Measurements from ENCODE around the gene PIK3IP1. TPM values are rescaled to one million over a fixed set of nuclear protein-coding genes. Genes with fewer than 3 reads are reported as not detected.

The PIK3IP1 gene
- total and polyA plus RNA-seq, 8 donors, result 3.5 to 53.0 (median 8.1) TPM

DNA sequence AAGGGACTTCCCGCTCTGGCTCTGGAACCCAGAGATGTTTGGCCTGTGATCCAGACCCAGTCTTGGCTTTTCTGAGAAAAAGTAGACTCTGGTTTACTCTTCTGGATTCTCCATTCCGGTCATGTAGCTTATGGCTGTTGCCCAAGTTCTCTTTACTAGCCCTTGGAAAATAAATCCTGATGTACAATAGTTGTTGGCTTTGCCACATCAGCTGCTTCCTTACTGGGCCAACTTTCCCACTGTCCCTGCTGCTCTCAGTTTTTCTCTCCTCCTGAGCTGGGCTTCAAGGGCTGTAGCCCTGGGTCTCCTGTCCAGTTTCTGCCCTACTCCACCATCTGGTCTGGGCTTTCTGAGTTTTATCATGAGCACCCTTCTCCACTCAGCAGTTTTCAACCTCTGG is 41.4 kb upstream of the PIK3IP1 start:
- intact Hi-C loops (cut with DNase I; ENCODE audit: low total_unique reads), result no loop called here

DNA sequence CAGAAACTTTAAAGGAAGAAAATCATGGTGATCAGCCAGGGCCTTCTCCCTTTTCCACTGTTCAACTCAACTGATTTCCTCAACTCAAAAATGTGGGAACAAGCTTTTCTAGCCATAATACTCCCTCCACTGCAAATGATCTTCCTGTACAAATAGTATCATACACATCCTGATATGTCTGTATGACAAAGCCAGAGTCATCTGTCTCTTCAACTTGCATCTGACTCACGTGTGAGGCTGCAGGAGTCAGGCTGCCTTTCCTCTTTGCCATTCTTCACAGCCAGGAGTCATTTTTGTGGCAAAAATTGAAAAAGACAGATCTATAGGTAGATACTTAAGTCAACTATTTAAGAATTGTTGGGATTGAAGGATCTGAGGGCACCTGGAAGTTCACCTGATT is 40.6 kb upstream of the PIK3IP1 start:
- intact Hi-C loops (cut with DNase I; ENCODE audit: low total_unique reads), result no loop called here
- peaks cover 9 to 35% (median 22%) of the 10 kb centered on the region in 4 donors for H3K4me1 ChIP-seq
- peaks cover 42 to 99% (median 93%) of the 10 kb centered on the region in 4 donors for H3K36me3 ChIP-seq

More for the DNA sequence above, 41.4 kb upstream of the PIK3IP1 start:
- H3K27me3 ChIP-seq, result no peaks in the 10 kb centered on the region
- no peaks in the 10 kb centered on the region for H3K9me3 ChIP-seq
- WGBS, 5 donors, result 34 to 59% (median 52%) methylated on average over 2 of the region's 2 CpGs
- no peak overlapping the region for H3K4me3 ChIP-seq
- peak overlapping the region in 2 of 5 donors; percentile 22 to 57 for H3K27ac ChIP-seq
- peaks cover 37 to 99% (median 93%) of the 10 kb centered on the region in 4 donors for H3K36me3 ChIP-seq
- TF ChIP-seq EP300 (IDR thresholded peaks at IDR 0.05) (no peak), POLR2A (IDR thresholded peaks at IDR 0.05) (no peak), POLR2AphosphoS5 (IDR thresholded peaks at IDR 0.05) (no peak)
- TF ChIP-seq, protein P1, sequence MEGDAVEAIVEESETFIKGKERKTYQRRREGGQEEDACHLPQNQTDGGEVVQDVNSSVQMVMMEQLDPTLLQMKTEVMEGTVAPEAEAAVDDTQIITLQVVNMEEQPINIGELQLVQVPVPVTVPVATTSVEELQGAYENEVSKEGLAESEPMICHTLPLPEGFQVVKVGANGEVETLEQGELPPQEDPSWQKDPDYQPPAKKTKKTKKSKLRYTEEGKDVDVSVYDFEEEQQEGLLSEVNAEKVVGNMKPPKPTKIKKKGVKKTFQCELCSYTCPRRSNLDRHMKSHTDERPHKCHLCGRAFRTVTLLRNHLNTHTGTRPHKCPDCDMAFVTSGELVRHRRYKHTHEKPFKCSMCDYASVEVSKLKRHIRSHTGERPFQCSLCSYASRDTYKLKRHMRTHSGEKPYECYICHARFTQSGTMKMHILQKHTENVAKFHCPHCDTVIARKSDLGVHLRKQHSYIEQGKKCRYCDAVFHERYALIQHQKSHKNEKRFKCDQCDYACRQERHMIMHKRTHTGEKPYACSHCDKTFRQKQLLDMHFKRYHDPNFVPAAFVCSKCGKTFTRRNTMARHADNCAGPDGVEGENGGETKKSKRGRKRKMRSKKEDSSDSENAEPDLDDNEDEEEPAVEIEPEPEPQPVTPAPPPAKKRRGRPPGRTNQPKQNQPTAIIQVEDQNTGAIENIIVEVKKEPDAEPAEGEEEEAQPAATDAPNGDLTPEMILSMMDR (IDR thresholded peaks at IDR 0.05), result no peak
- no peak for DNase-seq
- peaks cover 9 to 43% (median 26%) of the 10 kb centered on the region in 4 donors for H3K4me1 ChIP-seq

DNA sequence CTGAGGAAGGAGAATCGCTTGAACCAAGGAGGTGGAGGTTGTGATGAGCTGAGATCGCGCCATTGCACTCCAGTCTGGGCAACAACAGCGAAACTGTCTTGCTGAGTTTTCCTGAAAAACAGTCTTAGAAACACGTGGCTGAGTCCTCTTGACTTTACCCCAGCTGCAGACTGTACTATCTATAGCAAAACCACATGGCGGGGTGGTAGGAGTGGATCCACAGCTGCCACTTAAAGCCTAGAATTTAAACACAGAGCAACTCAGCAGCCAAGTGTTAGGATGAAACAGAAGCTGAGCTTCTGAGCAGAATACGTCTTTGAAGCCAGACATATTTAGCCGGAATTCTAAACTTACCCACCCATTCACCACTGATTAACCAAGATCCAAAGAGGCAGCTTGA is 39.7 kb upstream of the PIK3IP1 start:
- no peak for DNase-seq

More for the DNA sequence above, 40.6 kb upstream of the PIK3IP1 start:
- WGBS, 5 donors, result 40 to 65% (median 48%) methylated on average over 1 of the region's 1 CpG
- Histone ChIP-seq H3K27me3 (no peaks in the 10 kb centered on the region), H3K9me3 (no peaks in the 10 kb centered on the region), H3K4me3 (no peak overlapping the region), H3K27ac (no peak overlapping the region)
- TF ChIP-seq POLR2AphosphoS5 (IDR thresholded peaks at IDR 0.05), result no peak
- no peak for TF ChIP-seq EP300 (IDR thresholded peaks at IDR 0.05)
- no peak for TF ChIP-seq POLR2A (IDR thresholded peaks at IDR 0.05)
- TF ChIP-seq, protein P1 (IDR thresholded peaks at IDR 0.05), result no peak
- DNase-seq, result no peak

DNA sequence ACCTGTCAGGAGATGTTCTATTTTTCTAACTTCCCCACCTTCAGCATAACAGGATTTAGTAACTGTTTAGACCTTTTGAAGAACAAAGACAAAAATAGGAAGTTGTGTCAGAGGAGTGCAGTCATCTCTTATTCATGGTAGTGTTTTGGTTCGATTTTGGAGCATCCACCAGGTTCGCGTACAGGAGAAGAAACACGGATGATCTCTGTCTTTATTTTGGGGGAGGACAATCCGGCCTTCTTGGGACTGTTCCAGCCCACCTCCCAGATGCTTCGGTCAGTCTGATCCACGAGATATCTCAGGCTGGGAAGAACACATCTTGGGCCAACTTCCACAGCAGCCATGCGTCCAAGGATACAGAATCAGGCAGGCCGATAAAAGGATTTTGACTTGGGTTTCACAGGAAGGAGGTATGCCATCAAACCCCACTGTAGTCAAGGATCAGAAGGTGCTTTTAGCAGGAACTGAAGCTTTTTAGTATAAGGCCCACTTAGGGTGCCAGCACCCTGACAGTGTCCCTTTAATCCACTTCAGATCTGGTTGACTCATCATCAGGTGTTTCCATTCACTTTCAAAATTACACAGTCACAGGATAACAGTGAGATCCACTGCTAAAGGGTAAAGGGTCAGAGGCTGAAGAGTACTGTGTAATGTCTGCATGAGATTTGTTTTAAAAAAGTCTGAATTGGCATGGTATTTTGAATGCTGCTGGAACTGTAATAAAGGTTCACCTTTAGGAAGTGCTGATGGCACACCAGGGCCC is 37.3 kb upstream of the PIK3IP1 start:
- TF ChIP-seq EP300 (IDR thresholded peaks at IDR 0.05) (no peak), POLR2A (IDR thresholded peaks at IDR 0.05) (no peak)
- 76 to 88% (median 84%) methylated on average over 8 to 9 of the region's 9 CpGs for WGBS, 5 donors
- Histone ChIP-seq H3K27me3 (no peaks in the 10 kb centered on the region), H3K4me3 (no peak overlapping the region), H3K27ac (no peak overlapping the region), H3K36me3 (peaks cover 52 to 100% (median 98%) of the 10 kb centered on the region in 4 donors), H3K9me3 (no peaks in the 10 kb centered on the region), H3K4me1 (peaks cover 9 to 20% (median 17%) of the 10 kb centered on the region in 4 donors)
- DNase-seq, result no peak
- intact Hi-C loops (cut with DNase I; ENCODE audit: low total_unique reads), result no loop called here

More for the DNA sequence above, 39.7 kb upstream of the PIK3IP1 start:
- intact Hi-C loops (cut with DNase I; ENCODE audit: low total_unique reads), result no loop called here
- no peak for TF ChIP-seq POLR2A (IDR thresholded peaks at IDR 0.05)
- TF ChIP-seq POLR2AphosphoS5 (IDR thresholded peaks at IDR 0.05), result no peak
- TF ChIP-seq EP300 (IDR thresholded peaks at IDR 0.05), result no peak
- TF ChIP-seq, protein P1 (IDR thresholded peaks at IDR 0.05), result no peak
- Histone ChIP-seq H3K4me1 (peaks cover 9 to 32% (median 22%) of the 10 kb centered on the region in 4 donors), H3K27me3 (no peaks in the 10 kb centered on the region), H3K9me3 (no peaks in the 10 kb centered on the region), H3K27ac (no peak overlapping the region), H3K36me3 (peaks cover 50 to 99% (median 93%) of the 10 kb centered on the region in 4 donors), H3K4me3 (no peak overlapping the region)
- WGBS, 5 donors, result 86 to 94% (median 93%) methylated on average over 8 of the region's 8 CpGs

DNA sequence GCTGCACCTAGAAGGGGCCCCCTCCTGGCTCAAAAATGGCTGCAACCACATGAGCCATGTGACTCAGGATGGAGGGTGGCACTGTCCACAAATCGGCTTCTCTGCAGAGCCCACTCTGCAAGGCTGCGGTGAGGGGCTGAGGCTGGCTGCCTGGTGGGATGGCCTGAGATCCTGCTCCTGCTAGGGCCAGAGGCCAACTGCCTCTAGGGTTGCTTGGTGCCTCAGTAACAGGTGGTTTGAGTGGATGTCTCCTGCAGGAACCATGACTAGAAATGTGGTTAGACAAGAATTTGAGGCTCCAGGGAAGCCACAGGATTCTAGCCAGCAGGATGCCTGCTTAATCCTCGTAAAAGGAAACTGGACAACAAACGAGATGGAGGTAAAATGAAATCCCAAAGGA is 36.7 kb upstream of the PIK3IP1 start:
- H3K36me3 ChIP-seq, result peaks cover 47 to 99% (median 97%) of the 10 kb centered on the region in 4 donors
- no peaks in the 10 kb centered on the region for H3K27me3 ChIP-seq
- TF ChIP-seq POLR2A (IDR thresholded peaks at IDR 0.05) (no peak), EP300 (IDR thresholded peaks at IDR 0.05) (no peak), POLR2AphosphoS5 (IDR thresholded peaks at IDR 0.05) (no peak)
- TF ChIP-seq, protein P1 (IDR thresholded peaks at IDR 0.05), result no peak
- no peaks in the 10 kb centered on the region for H3K9me3 ChIP-seq
- intact Hi-C loops (cut with DNase I; ENCODE audit: low total_unique reads), result no loop called here
- no peak overlapping the region for H3K4me3 ChIP-seq
- H3K27ac ChIP-seq, result no peak overlapping the region
- peaks cover 5 to 14% (median 11%) of the 10 kb centered on the region in 4 donors for H3K4me1 ChIP-seq
- 80 to 90% (median 81%) methylated on average over 4 of the region's 4 CpGs for WGBS, 5 donors
- no peak for DNase-seq
